ENCODE measurements around the gene NPM3. TPM values are rescaled to one million over a fixed set of nuclear protein-coding genes. Genes with fewer than 3 reads are reported as not detected.

Gene NPM3
- total and polyA plus RNA-seq, 2 of the 8 experiments (the other 6 are each of a cell fraction or from before 2014, with no cell fraction given): 127 to 175 TPM

DNA sequence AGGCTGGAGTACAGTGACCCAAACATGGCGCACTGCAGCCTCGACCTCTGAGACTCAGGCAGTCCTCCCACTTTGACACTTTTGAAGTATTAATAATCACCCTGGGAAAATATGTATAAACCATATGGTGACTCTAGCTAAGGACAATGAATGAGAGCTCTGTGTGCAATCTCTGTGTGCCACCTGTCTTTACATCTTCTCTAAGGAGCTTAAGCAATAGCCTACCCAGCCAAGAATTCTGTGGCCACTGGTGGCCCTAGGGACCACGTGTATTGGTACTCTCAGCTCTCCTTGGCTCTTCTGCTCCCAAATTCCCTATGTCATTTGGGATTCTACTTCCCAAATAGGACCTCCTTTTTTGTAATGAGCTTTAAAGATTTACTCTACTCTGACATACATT is 31.0 kb downstream of the NPM3 start (continued):
- TF ChIP-seq KDM5A (IDR thresholded peaks at IDR 0.05; ENCODE audit: low read length) (no peak), SIRT6 (IDR thresholded peaks at IDR 0.05; ENCODE audit: low read length) (no peak), EGR1 (IDR thresholded peaks at IDR 0.05; ENCODE audit: borderline replicate concordance, low read depth, low read length) (no peak), RNF2 (IDR thresholded peaks at IDR 0.05; ENCODE audit: borderline replicate concordance, low read depth, low read length, missing control alignments, poor library complexity, severe bottlenecking) (no peak)
- TF ChIP-seq, protein P1, sequence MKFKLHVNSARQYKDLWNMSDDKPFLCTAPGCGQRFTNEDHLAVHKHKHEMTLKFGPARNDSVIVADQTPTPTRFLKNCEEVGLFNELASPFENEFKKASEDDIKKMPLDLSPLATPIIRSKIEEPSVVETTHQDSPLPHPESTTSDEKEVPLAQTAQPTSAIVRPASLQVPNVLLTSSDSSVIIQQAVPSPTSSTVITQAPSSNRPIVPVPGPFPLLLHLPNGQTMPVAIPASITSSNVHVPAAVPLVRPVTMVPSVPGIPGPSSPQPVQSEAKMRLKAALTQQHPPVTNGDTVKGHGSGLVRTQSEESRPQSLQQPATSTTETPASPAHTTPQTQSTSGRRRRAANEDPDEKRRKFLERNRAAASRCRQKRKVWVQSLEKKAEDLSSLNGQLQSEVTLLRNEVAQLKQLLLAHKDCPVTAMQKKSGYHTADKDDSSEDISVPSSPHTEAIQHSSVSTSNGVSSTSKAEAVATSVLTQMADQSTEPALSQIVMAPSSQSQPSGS (IDR thresholded peaks at IDR 0.05; ENCODE audit: low read length): no peak

All from H1 (cell line).